ENCODE results near the gene COG3.

Gene COG3

DNA sequence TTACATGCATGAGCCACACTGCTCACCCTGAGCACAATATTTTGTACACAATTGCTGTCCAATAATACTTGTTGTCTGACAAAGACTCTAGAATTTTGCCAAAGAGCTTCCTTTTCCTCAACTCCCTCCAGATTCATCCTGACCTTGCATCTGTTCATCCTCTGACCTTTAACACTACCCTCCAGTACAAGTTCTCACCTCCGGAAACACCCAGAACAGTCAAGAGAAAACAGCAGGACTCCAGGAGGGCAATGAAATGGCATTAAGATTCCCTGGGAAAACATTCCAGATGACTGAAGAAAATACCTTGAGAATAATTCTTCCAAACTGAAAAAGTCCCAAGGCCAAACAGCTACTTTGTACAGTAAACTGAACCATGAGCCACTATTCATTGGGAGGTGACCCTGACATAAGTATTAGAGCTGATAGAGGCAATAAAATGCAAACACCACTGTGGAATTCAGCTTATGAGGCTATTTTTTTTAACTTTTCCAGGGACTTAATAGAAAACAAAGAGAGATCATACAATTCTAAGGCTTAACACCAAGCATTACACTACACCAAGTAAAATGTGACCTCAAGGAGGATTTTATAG is 15.7 kb upstream of the COG3 start:
- no peak for DNase-seq

DNA sequence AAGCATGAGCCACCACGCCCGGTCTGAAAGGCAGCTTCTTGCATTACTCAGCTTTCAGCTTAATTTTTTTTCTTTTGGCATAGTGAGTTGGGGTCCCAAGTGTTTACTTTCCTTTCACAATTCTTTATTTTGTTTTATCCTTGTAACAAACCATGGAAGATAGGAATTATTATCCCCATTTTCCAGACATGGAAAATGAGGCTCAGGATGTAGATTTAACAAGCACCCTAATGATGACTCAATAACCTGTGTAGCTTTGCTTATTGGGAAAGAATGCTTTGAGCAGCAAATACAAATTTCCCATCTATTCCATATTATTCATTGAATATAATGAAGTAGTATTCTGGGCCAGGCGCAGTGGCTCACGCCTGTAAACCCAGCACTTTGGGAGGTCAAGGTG is 13.5 kb upstream of the COG3 start:
- DNase-seq, result no peak

DNA sequence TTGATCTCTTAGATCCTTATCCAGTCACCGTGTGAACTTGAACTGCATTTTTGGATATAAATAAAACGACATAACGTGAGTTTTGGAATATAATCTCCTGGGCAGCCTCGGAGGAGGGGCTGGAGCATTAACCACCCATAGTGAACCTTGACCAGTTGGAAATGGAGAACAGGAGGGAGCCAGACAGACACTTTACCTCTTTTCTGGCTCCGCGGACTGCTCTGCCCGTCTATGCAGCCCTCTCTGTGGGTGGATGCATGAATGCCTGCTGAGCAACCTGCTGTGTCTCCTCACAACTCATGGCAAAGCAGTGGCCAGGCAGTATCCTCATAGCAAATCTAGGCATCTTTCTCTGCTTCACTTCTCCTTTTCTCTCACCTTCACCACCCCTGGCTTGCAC is 10.5 kb upstream of the COG3 start:
- no peak for DNase-seq

DNA sequence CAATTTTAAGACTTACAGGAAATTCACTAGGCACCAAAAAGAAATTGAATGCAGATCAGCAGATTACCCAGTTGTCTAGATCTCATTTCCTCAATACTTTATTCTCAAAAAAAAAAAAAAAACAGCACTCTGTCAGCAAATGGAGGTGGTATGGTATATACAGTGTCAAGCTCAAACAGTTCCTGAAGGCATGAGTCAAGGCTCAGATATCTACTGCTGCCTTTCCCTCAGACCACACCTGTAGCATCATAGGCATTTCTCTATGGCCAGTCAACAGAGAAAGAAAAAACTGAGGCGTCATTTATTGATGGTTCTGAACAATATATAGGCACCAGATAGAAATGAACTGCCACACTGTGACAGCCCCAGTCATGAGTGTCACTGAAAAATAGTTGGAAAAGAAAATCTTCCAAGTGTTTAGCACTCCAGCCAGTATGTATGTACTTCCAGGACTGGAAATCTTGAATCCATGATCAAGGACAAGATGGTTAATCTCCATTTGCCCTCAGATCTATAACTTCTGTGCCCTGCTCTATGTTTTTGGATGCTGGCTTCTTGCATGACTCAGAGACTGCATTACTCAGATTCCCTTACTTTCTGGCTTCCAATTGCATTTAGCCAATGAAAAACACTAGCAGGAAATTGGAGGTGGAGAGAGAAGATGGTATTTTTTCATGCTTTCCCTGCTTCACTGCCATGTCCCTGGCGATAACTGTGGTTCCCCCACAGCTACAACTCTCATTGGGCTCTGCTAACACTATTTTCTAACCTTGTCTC is 8.4 kb upstream of the COG3 start:
- no peak for DNase-seq

DNA sequence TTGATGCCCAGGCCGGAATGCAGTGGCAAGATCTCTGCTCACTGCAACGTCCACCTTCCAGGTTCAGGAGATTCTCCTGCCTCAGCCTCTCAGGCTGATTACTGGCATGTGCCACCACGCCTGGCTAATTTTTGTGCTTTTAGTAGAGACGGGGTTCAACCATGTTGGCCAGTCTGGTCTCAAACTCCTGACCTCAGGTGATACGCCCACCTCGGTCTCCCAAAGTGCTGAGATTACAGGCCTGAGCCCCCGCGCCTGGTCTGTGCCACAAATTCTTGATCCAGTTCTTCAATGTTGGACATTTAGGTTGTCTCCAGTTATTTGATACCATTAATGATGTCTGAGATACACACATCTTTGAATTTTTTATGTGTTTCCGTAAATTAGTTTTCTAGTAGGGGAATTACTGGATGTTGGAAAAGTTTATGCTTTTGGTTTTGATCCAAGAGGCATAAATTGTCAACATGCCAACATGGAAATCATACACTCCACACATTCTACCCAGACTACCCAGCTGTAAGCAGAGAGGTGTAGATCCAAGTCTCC is 525 bp upstream of the COG3 start:
- DNase-seq, result no peak

DNA sequence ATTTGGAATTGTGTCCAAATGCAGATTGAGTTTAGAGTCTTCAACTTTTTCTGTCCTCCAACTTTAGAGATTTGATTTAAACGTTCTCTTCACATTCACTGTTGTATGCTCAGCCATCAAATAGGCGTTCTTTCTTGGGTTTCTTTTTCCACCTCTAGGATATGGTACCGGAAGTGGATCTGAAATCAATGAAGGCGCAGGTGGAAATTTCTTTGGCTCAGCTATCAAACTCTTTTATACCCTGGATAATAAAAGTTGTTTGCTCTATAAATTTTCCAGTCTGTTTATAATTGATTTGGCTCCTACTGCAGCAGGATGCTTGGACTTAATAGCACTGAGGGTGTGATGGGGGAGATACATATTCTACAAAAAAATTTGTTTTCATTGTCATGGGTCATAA is 1.6 kb downstream of the COG3 start:
- no peak for DNase-seq

DNA sequence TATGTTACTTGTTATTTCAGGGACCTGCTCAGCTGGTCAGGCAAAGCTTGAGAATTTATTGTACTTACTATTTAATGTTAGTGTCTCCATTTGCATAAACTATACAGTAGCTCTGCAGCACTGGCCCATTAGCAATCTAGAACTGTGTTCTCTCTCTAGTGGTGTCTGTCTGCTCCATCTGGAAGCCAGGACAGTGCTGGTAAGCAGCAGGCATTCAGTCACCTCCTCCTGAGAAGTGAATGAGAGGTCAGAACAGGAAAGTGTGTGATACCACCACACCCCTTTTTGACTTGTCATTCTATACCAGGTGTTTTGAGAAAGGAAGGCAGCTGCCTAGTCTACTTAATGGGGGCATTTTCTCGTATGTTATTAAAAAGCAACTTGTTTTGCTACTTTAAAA is 3.9 kb downstream of the COG3 start:
- DNase-seq, result no peak

DNA sequence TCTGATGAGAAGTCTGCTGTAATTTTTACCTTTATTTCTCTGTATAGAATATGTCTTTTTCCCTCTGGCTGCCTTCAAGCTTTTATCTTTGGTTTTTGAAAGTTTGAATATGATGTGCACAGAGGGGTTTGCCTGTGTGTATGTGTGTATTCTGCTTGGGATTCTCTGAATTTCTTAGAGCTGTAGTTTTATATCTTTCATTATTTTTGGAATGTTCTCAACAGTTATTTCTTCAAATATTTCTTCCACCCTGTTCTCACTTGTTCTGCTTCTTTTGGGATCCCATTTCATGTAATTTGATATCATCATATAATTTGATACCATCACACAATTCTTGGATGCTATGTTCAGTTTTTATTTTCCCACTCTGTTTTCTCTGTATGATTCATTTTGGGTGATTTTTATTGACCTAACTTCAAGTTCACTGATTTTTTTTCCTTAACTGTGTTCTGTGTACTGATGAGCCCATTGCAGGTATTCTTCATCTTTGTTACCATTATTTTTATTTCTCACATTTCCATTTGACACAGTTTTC is 7.5 kb downstream of the COG3 start:
- no peak for DNase-seq

DNA sequence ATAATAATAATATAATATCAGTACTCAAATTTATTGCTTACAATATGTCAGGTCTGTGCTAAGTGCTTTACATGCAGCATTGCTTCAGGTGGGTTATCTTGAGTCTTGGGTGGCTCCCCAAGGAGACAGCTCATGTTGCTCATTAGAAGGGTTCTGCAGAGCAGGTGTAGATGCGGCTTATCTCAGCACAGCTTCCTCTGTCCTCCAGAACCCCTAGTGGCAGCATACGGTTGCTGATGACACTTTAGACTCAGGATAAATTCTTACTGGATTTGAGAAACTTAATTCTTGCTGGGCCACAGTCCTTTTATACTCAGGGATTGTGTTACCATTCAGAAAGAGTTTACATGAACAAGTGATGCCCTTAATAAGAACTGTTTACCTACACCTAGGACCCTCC is 8.9 kb downstream of the COG3 start:
- peak in 1 of 2 donors; percentile 32 for DNase-seq

DNA sequence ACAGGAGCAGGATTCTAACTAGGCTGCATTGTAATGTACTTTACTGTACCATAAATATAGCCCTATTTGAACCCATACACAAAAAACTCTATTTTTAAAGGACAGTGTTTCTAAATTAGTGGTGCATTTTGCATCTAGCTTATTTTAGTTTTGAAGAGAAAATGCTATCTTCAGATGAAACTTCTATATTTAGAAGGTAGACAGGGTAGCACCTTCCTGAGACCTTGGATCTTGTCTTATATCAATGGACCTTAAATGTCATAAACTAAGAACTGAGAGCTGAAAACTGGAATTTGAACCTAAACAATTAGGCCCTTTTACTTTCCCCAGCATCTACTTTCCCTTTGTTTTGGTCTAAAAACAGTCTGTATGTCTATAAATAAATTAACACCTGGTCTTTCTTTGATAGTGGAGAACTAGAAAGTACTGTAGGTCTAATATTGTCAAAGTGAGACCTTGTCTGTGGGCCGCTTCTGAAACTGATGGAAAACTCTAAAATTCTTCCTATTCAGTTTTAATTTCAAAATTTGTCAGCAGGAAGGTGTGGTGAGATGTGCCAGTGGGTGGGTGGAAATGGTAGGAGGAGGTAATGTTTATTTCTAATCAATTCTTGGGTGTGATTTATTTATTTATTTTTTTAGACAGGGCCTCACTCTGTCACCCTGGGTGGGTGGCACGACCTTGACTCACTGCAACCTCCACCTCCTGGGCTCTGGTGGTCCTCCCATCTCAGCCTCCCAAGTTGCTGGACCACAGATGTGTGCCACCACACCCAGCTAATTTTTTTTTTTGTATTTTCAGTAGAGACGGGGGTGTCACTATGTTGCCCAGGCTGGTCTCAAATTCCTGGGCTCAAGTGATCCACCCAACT is 10.1 kb downstream of the COG3 start:
- DNase-seq, result no peak

DNA sequence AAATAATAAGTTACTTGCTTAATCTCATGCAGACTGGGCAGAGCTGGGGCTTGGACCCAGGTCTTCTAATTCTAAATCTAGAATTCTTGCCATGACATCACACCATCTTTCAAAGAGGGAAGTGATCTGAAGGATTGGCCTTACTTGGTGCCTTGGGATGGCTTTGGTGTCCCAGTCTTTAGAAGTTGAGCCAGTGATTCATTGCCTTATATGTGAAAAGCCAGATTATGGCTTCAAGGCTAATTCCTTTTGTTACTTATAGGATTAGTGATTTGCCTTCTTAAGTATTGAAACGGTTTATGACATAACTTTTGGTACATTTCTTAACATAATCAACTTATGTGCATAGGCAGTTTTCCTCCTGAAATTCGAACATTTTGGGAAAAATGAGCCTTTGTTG is 14.9 kb downstream of the COG3 start:
- no peak for DNase-seq

DNA sequence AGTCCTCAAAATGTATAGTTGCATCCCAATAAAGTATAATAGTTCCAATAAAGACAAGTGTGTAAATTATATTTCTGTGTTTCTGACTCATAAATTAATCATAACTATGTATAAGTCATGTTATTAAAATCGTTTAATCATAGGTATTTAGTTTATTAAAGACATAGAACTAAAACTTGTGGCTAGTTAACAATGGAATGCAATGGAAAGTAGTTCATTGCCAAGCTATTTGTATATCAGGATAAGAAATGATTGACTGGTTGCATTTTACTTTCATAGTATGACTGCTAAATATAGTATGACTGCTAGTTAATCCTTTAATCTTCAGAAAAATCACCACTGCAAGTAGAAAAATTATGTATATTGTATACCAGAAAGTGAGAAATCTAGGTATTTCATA is 16.9 kb downstream of the COG3 start:
- DNase-seq, result no peak

DNA sequence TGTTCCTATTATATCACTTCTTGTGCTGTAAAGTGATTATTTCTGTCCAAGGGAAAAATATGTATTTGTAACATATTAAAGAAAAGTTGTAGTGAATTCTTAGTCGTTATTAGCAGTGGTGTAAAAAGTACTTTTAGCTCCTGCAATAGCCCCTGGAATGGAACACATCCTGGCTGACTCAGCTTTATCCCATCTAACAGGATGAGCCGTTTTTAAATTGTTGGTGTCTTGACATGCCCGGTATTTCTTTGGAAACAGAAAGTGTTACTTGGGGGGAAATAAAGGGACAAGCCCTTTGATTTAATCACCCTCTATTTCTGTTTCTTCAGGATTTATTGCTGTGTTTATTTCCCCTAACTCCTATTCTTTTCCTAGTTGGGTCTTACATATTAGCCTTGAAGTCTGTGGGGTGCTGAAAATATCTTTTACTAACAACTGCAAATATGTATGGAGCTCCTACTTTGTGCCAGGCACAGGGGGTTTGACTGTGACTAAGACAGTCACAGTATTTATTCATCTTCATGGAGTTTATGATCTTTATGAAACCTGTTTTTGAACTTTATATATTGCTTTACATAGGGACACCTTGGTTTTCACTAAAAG is 17.9 kb downstream of the COG3 start:
- no peak for DNase-seq

DNA sequence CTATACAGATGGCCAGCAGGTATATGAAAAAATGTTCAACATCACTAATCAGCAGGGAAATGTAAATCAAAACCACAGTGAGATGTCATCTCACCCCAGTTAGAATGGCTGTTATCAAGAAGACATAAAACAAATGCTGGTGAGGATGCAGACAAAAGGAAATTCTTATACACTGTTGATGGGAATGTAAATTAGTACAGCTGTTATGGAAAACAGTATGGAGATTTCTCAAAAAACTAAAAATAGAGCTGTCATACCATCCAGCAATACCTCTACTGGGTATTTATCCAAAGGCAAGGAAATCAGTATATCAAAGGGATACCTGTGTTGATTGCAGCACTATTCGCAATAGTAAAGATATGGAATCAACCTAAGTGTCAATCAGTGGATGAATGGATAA is 22.9 kb downstream of the COG3 start:
- no peak for DNase-seq

DNA sequence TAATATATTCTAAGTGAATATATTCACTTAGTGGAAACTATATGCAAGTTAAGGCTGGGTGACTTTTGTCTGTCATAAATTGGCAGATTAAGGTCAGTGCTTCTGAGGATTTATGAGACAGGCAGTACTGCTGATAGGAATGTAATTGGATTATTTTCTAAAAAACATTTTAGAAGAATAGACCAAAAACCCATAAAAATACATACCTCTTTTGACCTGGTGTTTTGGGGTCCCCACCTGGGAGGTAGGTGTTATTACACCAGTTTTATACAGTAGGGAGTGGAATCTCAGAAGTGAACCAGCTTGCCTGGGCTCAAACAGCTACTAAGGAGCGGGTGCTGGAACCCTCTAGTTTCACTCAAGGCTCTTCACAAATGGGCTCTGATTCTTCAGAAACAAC is 25.3 kb downstream of the COG3 start:
- peak; percentile 4 to 40 for DNase-seq

DNA sequence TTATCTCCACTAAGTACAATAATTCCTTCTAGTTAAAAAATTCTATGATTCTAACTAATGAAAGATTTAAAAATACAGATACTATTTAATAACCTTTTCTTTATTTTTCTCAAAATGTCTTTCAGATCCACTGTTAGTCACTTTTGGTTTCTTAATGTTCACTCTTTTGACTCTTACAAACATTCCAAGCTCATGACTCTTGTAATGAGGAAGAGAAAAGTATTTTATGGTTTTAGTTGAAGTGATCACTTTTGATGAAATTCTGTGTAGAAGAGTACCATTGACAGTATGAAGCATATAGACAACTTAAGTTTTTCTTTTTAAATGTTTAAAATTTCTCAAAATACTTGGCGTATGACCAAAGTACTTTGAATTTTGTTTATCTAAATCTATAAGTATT is 27.8 kb downstream of the COG3 start:
- DNase-seq, result no peak

DNA sequence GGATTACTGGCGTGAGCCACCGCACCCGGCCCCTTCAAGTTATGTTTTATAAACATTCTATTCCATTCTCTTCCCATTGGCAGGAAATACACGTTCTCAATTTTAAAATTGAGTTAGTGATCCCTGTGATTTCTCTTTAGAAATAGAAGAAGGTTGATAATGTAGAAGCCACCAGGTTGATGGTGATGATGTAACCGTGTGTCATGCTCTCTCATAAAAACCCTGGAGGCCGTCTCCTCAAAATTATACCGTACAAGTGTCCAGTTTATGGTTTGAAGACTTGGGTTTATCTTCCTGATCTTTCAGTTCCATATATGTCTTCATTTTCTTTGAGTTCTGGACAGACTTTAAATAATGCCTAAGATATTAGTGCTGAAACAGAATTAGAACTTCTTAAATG is 32.2 kb downstream of the COG3 start:
- DNase-seq, result no peak

DNA sequence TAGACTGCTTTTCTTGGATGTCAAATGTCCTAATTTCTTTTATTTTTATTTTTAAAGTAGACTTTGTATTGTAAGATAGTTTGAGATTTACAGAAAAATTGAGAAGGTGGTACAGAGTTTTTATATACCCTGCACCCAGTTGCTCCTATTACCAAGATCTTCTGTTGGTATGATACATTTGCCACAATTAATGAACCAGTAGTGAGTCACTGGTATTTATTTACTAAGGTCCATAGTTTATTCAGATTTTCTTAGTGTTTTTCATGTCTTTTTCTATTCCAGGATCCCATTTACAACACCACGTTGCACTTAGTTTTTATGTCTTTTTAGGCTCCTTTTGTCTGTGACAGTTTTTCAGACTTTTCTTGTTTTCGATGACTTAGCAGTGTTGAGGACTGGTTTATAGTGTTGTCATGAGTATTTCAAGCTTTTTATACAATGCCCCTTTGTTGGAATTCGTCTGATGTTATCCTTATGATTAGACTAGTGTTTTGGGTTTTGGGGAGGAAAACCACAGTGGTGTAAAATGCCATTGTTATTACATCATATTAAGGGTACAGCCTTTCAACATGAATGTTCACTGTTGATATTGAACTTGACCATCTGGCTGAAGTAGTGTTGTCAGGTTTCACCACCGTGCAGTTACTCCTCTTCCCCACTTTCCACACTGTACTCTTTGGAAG is 35.9 kb downstream of the COG3 start:
- no peak for DNase-seq

DNA sequence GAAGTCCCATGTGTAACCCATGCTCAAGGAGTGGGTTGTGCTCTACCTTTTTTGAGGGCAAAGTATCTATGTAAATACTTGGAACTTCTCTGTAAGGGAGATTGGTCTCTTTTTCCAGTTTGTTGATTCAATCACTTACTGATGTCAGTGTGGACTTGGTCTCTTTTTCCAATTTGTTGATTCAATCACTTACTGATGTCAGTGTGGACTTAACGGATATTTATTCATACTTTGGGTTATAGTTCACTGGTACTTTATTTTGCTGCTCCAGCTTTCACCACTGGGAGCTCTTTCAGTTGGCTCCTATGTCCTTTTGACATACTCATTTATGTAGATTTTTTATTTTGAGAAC is 36.4 kb downstream of the COG3 start:
- no peak for DNase-seq

DNA sequence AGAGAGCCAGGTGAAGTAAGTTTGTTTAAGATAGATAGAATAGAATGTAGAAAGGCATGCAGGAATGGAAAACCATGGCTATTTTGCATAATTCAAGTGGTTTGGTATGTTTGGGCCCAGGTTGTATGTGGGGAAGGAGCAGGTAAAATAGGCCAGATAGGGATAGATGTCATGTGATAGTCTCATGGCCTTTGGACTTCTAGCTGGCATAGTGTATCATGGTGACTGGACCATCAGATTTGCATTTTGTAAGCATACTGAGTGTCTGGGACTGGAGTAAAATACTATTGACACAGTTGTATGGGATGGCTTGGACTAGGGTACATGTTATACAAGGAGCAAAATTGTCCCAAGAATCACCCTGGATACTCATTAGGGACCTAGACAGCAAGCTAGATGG is 38.9 kb downstream of the COG3 start:
- DNase-seq, result no peak

DNA sequence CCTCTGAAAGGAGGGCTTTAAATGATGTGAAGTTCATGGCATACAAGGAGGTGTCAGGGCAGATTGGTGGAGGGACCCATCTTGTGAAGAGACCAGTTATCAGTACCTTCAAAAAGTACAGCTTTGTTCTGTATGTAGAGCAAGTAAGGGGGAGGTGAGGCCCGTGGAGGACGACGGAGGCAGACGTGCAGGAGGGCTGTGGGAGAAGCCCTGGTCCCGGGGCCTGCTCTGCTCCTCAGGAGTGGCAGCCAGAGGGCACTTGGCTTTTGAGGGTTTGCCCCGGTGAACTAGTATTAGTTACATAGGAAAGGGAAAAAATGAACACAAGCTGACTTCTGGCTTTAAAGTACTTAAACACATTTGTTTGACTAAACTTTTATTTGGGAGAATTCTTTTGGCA is 42.1 kb downstream of the COG3 start:
- no peak for DNase-seq

DNA sequence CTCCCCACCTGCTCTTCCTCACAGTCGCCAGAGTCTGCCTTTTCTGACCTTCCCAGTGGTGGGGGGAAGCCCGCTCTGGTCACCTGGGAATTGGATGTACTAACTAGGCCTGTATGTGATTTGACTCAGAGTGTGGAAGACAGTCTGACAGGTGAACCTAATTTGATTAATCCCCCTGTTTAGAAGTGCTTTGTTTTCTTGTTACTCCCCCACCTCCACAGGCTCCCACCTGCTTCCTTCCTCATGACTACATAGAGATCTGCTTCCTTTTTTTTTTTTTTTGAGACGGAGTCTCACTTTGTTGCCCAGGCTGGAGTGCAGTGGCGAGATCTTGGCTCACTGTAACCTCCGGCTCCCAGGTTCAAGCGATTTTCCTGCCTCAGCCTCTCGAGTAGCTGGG is 44.0 kb downstream of the COG3 start:
- DNase-seq, result no peak

DNA sequence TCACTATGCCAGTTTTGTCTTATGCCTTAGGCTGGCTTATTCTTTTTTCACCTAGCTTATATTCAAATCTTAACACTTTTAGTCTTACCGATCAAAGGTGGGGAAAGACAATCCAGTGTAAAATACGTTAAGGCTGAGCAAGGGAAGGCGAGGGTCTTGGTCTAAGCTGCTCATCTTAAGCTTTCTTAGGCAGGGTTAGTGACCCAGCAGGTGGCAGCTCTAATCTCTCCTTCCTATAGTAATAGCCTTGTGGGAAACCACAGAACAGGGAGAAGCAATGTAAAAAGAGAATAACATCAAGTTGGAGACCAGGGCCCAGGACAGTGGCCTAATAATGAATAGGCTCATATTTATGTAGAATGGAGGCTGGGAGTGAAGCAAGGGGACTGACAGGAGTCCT is 45.9 kb downstream of the COG3 start:
- no peak for DNase-seq
